ENCODE results near the gene HSD11B1L.
"Not testable (repeated sequence)": the region's sequence is repeated elsewhere in the genome, so short reads cannot be mapped to it uniquely, and the experiment has no call there.

The HSD11B1L gene

GRCh38 chr19:5683177-5683886 lies 2.5 kb downstream of the HSD11B1L start:
- Mint-ChIP-seq H3K4me1 (peaks cover 33% of the 10 kb centered on the region), H3K27ac (ENCODE audit: low read depth) (no peak overlapping the region), H3K9me3 (no peaks in the 10 kb centered on the region), H3K27me3 (no peaks in the 10 kb centered on the region), H3K4me3 (no peak overlapping the region), H3K36me3 (ENCODE audit: insufficient read depth) (peaks cover 21% of the 10 kb centered on the region)
- no peak for ATAC-seq (replicated peaks; ENCODE audit: extremely low read depth, poor library complexity, severe bottlenecking)
- no peak for DNase-seq (ENCODE audit: low spot score in 2 of 2)

GRCh38 chr19:5684694-5685430 lies 4.0 kb downstream of the HSD11B1L start:
- no peaks in the 10 kb centered on the region for H3K9me3 Mint-ChIP-seq
- H3K36me3 Mint-ChIP-seq (ENCODE audit: insufficient read depth), result peaks cover 21% of the 10 kb centered on the region
- no peaks in the 10 kb centered on the region for H3K27me3 Mint-ChIP-seq
- H3K27ac Mint-ChIP-seq (ENCODE audit: low read depth), result no peak overlapping the region
- no peak overlapping the region for H3K4me3 Mint-ChIP-seq
- DNase-seq (ENCODE audit: low spot score in 2 of 2), result no peak
- ATAC-seq (replicated peaks; ENCODE audit: extremely low read depth, poor library complexity, severe bottlenecking), result no peak
- H3K4me1 Mint-ChIP-seq, result peaks cover 28% of the 10 kb centered on the region

- peak overlapping the region; percentile 64 for H3K27ac Mint-ChIP-seq (ENCODE audit: low read depth)
- peaks cover 30% of the 10 kb centered on the region for H3K4me1 Mint-ChIP-seq
- peak overlapping the region; percentile 77 for H3K4me3 Mint-ChIP-seq
- no peaks in the 10 kb centered on the region for H3K27me3 Mint-ChIP-seq
- no peak for ATAC-seq (replicated peaks; ENCODE audit: extremely low read depth, poor library complexity, severe bottlenecking)
- peaks cover 29% of the 10 kb centered on the region for H3K36me3 Mint-ChIP-seq (ENCODE audit: insufficient read depth)
- H3K9me3 Mint-ChIP-seq, result no peaks in the 10 kb centered on the region
- DNase-seq (ENCODE audit: low spot score in 2 of 2), result no peak
Observed at GRCh38 chr19:5686326-5686646, 5.5 kb downstream of the HSD11B1L start.

- H3K4me1 Mint-ChIP-seq, result peaks cover 25% of the 10 kb centered on the region
- H3K9me3 Mint-ChIP-seq, result no peaks in the 10 kb centered on the region
- ATAC-seq (replicated peaks; ENCODE audit: extremely low read depth, poor library complexity, severe bottlenecking) (peak; percentile 45), DNase-seq (ENCODE audit: low spot score in 2 of 2) (peak; percentile 82 to 95)
- H3K27ac Mint-ChIP-seq (ENCODE audit: low read depth), result peak overlapping the region; percentile 64
- H3K4me3 Mint-ChIP-seq, result peak overlapping the region; percentile 77
- H3K36me3 Mint-ChIP-seq (ENCODE audit: insufficient read depth), result peaks cover 32% of the 10 kb centered on the region
- H3K27me3 Mint-ChIP-seq, result no peaks in the 10 kb centered on the region
Observed at GRCh38 chr19:5686647-5687359, 6.0 kb downstream of the HSD11B1L start.

- peak overlapping the region; percentile 64 for H3K27ac Mint-ChIP-seq (ENCODE audit: low read depth)
- H3K36me3 Mint-ChIP-seq (ENCODE audit: insufficient read depth), result peaks cover 39% of the 10 kb centered on the region
- ATAC-seq (replicated peaks; ENCODE audit: extremely low read depth, poor library complexity, severe bottlenecking) (no peak), DNase-seq (ENCODE audit: low spot score in 2 of 2) (no peak)
- H3K9me3 Mint-ChIP-seq, result no peaks in the 10 kb centered on the region
- no peaks in the 10 kb centered on the region for H3K27me3 Mint-ChIP-seq
- peaks cover 29% of the 10 kb centered on the region for H3K4me1 Mint-ChIP-seq
- peak overlapping the region; percentile 77 for H3K4me3 Mint-ChIP-seq
Observed at GRCh38 chr19:5687360-5688198, 6.8 kb downstream of the HSD11B1L start.

- ATAC-seq (replicated peaks; ENCODE audit: extremely low read depth, poor library complexity, severe bottlenecking); DNase-seq (ENCODE audit: low spot score in 2 of 2); H3K9me3 Mint-ChIP-seq; H3K27me3 Mint-ChIP-seq: not testable (repeated sequence)
- H3K36me3 Mint-ChIP-seq (ENCODE audit: insufficient read depth), result peaks cover 43% of the 10 kb centered on the region
- peak overlapping the region; percentile 49 for H3K27ac Mint-ChIP-seq (ENCODE audit: low read depth)
- peaks cover 32% of the 10 kb centered on the region for H3K4me1 Mint-ChIP-seq
- H3K4me3 Mint-ChIP-seq, result peak overlapping the region; percentile 77
Observed at GRCh38 chr19:5688262-5688881, 7.5 kb downstream of the HSD11B1L start.

DNA sequence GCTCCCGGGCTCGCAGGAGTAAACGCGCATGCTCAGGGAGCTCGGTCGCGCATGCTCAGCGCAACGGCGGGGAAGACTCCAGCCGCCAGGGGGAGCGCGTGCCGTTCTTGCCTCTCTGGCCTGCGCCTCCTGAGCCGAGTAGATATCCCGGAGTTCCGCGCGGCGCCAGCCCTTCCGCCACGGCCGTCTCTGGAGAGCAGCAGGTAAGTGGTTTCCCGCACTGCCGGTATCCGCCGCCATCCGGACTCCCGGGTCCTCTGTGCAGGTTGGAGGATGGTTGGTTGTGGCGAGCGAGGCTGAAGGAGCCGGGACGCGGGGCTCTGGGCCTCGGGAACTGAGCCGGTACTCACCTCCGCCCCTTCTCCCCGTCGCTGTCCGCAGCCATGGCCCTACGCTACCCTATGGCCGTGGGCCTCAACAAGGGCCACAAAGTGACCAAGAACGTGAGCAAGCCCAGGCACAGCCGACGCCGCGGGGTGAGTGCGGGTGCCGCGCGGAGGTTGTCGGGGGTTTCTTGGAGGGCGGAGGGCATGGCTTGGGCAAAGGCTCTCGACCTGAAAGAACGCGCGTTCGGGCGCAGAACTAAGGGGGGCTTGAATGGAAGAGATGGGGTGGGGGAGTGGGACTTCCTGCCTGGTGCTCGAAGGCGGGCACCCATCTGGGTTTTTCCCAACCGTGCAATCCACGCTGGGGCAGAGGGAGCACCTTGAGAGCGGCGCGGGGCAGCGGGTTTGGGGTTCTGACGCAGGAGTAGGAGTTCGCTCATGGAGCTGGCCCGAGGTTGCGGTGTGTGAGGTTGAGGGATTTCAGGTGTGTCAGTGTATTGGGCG lies 9.5 kb downstream of the HSD11B1L start, which contains the start of gene RPL36:
TSS of gene RPL36 (plus strand) at position 171 of the 830 bp plus-strand sequence. CDS start at position 384, 213 bp downstream.
- DNase-seq (ENCODE audit: low spot score in 2 of 2) (peak; percentile 98 to 100), ATAC-seq (replicated peaks; ENCODE audit: extremely low read depth, poor library complexity, severe bottlenecking) (peak; percentile 65)
- peak within 1 kb of the TSS; percentile 95 for H3K4me3 Mint-ChIP-seq
- H3K36me3 Mint-ChIP-seq (ENCODE audit: insufficient read depth), result peaks cover 57% of the 10 kb centered on the region
- peaks cover 32% of the 10 kb centered on the region for H3K4me1 Mint-ChIP-seq
- H3K9me3 Mint-ChIP-seq, result no peaks in the 10 kb centered on the region
- H3K27ac Mint-ChIP-seq (ENCODE audit: low read depth), result peak within 1 kb of the TSS; percentile 99
- no peaks in the 10 kb centered on the region for H3K27me3 Mint-ChIP-seq

DNA sequence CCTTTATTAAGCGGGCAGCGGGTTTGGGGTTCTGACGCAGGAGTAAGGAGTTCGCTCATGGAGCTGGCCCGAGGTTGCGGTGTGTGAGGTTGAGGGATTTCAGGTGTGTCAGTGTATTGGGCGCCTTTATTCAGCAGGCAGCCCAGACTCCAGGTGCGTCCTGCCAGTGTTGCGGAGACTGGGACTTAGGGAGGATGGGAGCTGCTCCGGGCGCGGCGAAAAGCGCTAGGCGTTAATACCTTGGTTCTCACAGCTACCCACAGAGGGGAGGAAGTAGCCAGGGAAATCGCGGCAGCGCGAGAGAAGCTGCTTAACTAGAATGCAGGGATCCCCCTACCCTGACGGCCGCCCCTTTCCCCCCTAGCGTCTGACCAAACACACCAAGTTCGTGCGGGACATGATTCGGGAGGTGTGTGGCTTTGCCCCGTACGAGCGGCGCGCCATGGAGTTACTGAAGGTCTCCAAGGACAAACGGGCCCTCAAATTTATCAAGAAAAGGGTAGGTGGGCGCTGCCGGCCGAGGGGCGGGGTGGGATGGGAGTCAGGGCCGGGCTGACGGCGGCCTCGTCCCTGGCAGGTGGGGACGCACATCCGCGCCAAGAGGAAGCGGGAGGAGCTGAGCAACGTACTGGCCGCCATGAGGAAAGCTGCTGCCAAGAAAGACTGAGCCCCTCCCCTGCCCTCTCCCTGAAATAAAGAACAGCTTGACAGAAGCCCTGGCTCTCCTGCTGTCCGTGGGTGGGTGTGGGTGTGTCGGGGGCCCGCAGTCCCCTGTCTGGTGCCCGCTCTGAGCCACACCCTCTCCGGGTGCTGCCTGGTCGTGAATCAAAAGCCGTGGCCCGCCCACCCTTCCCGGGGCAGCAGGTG lies 10.4 kb downstream of the HSD11B1L start:
- Mint-ChIP-seq H3K27ac (ENCODE audit: low read depth) (peak overlapping the region; percentile 99), H3K9me3 (no peaks in the 10 kb centered on the region), H3K36me3 (ENCODE audit: insufficient read depth) (peaks cover 63% of the 10 kb centered on the region), H3K4me3 (peak overlapping the region; percentile 95), H3K4me1 (peaks cover 32% of the 10 kb centered on the region), H3K27me3 (no peaks in the 10 kb centered on the region)
- peak; percentile 22 for ATAC-seq (replicated peaks; ENCODE audit: extremely low read depth, poor library complexity, severe bottlenecking)
- DNase-seq (ENCODE audit: low spot score in 2 of 2), result no peak

DNA sequence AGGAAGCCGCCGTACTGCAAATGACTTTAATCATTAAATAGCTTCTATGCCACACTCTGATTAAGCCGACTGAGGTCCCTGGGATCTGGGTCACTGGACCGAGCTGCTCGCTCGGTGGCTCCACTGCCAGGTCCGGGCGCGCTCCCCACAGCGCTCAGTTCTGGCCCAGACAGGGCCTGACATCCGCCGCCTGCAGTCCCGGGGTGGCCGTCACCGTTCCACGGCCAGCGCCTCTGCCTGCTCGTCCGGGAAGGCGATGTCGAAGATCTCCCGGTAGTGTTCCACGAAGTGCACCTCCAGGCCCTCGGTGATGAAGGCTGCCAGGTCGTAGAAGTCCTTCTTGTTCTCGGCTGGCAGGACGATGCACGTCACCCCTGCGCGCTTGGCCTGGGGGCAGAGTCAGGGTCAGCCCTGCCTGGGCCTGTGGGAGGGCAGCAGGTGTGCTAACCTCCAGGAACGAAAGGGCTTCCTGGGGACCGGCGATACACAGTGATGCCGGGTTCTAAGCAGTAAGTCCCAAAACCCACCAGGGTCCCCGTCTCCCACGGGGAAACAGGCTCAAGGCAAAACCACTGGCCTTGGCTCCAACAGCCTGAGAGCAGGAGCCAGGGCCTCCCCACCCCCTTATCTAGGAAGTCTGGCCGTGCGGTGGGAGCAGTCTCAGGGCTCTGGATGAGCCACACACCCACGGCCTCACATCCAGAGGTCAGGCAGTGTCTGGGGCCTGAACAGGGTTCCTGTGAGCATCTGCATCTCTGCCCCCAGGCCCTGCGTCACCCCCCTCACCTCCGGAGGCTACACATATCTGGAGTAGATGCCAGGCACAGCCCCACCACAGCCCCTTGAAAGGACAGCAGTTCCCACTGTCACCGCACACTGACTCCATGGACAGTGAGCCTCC lies 11.2 kb downstream of the HSD11B1L start:
- Mint-ChIP-seq H3K27me3 (no peaks in the 10 kb centered on the region), H3K36me3 (ENCODE audit: insufficient read depth) (peaks cover 66% of the 10 kb centered on the region), H3K4me3 (peak overlapping the region; percentile 95), H3K27ac (ENCODE audit: low read depth) (peak overlapping the region; percentile 62), H3K9me3 (no peaks in the 10 kb centered on the region), H3K4me1 (peaks cover 32% of the 10 kb centered on the region)
- ATAC-seq (replicated peaks; ENCODE audit: extremely low read depth, poor library complexity, severe bottlenecking), result no peak
- DNase-seq (ENCODE audit: low spot score in 2 of 2), result no peak

- H3K4me1 Mint-ChIP-seq, result peaks cover 32% of the 10 kb centered on the region
- H3K27me3 Mint-ChIP-seq, result no peaks in the 10 kb centered on the region
- DNase-seq (ENCODE audit: low spot score in 2 of 2) (no peak), ATAC-seq (replicated peaks; ENCODE audit: extremely low read depth, poor library complexity, severe bottlenecking) (no peak)
- no peaks in the 10 kb centered on the region for H3K9me3 Mint-ChIP-seq
- H3K27ac Mint-ChIP-seq (ENCODE audit: low read depth), result peak overlapping the region; percentile 62
- peaks cover 70% of the 10 kb centered on the region for H3K36me3 Mint-ChIP-seq (ENCODE audit: insufficient read depth)
- peak overlapping the region; percentile 95 for H3K4me3 Mint-ChIP-seq
Observed at GRCh38 chr19:5692723-5693194, 11.9 kb downstream of the HSD11B1L start.
